Measurements from ENCODE around the gene SLC7A4.
"Not testable (repeated sequence)": the region's sequence is repeated elsewhere in the genome, so short reads cannot be mapped to it uniquely, and the experiment has no call there.

SLC7A4 gene

DNA sequence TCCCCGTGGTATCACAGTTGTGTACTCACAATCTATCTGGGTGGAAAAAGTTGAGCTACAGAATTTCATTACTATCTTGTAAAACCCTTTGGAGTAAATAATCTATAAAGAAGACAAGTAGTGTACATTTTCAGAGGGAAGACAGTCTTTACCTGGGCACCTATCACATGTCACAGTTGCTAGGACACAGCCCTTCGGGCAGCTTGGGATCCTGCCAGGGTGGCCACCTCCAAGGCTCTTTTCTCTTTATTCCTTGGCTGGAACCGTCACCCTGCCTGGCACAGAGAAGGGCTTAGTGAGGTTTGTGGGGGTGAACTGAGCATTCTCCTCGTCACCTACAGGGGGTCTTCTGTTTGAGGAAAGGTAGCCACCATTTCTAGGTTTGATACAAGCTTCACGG is 37.0 kb upstream of the SLC7A4 start:
- no peak for TF ChIP-seq ZNF274 (IDR thresholded peaks at IDR 0.05; ENCODE audit: low read depth, low read length)
- H3K4me3 ChIP-seq (ENCODE audit: low read length): no peak overlapping the region

DNA sequence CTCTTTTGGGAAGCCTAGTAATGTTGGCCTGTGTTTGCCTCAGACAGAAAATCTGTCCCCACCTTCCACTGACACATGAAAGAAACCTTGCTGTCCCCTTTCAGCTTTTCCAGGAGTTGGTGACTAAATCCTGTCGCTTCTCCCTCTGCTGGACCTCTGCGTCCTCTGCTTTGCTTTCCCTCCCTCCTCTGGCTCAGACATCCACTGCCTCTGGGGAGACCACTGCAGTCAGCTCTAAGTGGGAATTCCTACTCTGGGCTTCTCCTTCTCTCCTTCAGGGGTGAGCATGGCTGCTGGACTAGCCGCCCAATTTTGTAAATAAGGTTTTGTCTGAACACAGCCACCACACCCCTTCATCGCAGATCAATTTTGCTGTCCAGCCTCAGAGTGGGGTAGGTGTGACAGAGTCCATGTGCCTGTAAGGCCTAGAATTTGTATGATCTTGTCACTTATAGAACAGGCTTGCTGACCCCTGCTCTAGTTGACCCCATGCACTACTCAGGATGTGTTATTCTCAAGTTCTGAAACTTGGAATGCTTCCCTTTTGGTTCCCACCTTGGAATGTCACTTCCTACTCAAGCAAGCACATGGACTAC is 36.4 kb upstream of the SLC7A4 start:
- TF ChIP-seq ZNF274 (IDR thresholded peaks at IDR 0.05; ENCODE audit: low read depth, low read length): no peak
- no peak overlapping the region for H3K4me3 ChIP-seq (ENCODE audit: low read length)

DNA sequence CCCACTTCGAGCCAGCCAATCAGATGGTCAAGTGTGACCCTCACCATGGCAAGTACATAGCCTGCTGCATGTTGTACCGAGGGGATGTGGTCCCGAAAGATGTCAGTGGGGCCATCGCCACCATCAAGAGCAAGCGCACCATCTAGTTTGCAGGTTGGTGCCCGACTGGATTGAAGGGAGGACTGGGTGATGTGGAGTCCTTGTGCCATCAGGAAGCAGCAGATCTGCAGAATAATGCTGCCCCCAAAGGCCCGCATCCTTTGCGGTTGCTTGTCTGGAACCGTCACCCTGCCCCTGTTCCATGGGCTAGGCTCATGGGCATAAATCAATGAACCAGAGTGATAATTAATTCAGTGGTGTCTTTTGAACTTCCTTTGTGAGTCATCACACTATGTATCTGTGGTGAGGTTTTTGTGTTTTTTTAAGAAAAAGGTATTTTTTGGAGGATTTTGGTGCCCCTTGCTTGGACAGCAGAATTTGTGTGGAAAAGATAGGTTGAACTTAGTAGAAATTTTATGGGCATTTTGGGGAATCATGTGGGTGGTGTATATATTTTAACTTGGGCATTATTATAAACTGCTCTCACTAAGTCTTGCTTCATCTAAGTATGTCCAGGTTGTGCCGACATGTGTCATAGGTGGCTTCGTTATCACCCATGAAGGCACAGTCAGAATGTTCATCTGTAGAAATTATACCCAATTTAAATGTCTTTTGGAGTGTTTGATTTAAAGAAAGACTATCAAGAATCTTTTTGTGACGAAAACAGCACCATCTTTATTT is 35.7 kb upstream of the SLC7A4 start:
- H3K4me3 ChIP-seq (ENCODE audit: low read length): no peak overlapping the region
- TF ChIP-seq ZNF274 (IDR thresholded peaks at IDR 0.05; ENCODE audit: low read depth, low read length): no peak

DNA sequence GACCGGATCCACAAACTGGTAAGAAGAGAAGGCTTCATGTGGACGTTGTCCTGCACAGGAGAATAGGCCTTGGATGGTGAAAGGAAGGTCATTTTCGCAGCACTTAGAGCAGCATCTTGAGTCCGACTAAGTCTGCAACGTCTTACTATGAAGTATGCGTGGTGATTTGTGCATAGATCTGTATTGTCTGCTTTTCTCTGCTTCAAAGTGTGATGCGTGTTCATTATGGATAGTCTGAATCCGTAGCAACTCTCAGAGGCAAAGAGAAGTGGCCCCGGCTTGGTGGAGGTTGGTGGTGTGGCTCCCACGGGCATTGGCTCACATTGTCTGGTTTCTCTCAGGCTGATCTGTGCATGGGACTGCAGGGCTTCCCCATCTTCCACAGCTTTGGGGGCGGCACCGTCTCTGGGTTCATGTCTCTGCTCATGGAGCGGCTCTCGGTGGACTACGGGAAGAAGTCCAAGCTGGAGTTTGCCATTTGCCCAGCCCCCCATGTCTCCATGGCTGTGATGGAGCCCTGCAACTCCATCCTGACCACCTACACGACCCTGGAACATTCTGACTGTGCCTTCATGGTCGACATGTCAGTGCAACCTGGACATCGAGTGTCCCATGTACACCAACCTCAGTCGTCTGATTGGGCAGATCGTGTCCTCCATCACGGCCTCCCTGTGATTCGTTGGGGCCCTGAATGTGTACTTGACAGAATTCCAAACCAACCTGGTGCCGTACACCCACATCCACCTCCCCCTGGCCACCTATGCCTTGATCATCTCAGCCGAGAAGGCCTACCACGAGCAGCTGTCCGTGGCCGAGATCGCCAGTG is 34.9 kb upstream of the SLC7A4 start:
- no peak overlapping the region for H3K4me3 ChIP-seq (ENCODE audit: low read length)
- TF ChIP-seq ZNF274 (IDR thresholded peaks at IDR 0.05; ENCODE audit: low read depth, low read length): no peak

DNA sequence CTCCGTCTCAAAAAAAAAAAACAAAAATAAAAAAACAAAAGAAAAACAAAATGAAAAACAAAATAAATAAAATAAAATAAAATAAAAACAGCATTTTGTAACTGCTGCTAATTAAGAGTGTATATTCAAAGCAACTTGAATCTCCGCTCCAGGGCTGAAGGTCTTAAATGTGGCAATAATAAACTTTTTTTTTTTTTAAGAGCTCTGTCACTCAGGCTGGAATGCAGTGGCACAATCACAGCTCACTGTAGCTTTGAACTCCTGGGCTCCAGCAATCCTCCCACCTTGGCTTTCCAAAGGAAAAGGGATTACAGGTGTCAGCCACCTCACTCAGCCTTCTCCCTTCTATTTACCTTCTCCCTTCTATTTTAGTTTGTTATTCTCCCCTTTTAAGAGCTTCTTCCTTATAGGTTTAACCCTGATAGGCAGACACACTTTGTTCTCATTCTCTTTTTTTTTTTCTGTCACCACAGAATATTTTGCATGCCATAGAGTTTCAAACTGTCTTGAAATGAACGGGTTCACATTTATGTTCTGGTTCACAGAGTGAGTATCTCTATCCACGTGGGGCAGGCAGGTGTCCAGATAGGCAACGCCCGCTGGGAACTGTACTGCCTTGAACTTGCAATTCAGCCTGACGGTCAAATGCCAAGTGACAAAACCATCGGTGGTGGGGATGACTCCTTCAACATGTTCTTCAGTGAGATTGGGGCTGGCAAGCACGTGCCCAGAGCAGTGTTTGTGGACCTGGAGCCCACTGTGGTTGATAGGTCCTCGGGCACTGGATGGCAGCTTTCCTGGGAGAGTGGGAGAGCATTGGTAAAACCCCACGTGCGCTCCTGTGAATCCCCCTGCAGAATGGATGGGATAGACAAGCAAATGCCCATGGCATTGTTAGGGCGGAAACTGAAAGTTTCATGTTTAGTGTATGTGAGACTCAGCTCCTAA is 32.8 kb upstream of the SLC7A4 start:
- H3K4me3 ChIP-seq (ENCODE audit: low read length): no peak overlapping the region
- TF ChIP-seq ZNF274 (IDR thresholded peaks at IDR 0.05; ENCODE audit: low read depth, low read length): no peak

DNA sequence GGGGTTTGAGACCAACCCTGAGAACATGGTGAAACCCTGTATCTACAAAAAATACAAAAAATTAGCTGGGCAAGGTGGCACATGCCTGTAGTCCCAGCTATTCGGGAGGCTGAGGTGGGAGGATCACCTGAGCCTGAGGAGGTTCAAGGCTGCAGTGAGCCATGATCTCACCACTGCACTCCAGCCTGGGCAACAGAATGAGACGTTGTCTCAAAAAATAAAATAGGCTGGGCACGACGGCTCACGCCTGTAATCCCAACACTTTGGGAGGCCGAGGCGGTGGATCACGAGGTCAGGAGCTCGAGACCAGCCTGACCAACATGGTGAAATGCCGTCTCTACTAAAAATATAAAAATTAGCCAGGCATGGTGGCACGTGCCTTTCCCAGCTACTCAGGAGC is 32.1 kb upstream of the SLC7A4 start:
- H3K4me3 ChIP-seq (ENCODE audit: low read length): not testable (repeated sequence)

DNA sequence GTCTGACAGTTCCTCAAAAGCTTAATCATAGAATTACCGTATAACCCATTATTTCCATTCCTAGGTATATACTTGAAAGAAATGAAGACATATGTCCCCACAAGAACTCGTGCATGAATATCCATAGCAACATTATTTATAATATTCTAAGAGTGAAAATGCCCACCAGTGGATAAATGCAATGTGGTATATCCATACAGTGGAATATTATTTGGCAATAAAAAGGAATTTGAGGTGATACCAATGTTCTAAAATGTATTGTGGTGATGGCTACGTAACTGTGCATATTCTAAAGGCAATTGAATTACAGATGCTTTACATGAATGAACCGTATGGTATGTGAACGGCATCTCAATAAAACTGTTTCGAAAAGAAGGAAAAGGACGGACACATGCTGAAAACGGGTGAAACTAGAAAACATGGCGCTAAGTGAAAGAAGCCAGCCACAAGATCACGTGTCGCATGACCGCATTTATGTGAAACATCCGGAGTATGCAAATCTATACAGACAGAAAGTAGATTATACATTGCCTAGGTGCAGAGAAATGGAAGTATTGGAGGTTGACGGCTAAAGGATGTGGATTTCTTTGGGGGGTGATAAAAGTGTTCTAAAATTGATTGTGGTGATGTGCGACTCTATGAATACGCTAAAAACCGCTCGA is 29.4 kb upstream of the SLC7A4 start:
- H3K4me3 ChIP-seq (ENCODE audit: low read length): not testable (repeated sequence)

DNA sequence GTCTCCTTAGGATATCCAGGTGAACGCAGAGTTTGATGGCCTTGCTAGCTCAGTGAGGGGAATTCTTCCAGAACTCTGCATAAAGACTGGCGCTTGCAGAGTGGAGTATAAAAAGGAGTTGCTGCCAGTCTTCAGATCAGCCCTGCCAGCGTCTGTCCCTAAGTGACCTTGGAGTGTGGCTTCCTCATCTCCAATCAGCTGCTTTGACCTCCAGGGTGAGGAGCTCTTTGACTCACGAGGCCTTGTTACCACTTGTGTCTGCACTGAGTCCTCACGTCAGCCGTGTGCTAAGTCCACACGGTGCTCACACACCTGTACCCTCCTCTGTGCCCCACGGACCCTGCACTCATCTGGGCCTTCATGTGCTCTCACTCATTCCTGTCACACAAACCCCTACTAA is 28.0 kb upstream of the SLC7A4 start:
- H3K4me3 ChIP-seq (ENCODE audit: low read length): not testable (repeated sequence)

DNA sequence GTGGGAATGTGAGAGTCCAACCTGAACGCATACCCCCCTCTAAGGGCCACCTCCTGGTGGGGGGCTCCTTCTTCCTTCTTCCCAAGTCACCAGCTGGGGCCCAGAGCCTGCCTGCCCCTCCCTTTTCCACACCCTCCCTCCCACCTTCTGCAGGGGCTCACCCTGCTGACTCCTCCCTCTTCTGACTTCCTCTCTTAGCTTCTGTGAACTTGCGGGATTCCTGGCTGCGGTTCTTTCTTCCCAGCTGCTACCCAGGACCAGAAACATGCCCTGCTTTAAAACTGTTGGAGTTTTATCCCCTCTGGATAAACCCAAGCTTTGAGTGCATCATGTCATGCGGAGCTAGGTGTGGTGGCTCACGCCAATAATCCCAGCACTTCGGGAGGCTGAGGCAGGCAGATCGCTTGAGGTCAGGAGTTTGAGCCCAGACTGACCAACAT is 23.5 kb upstream of the SLC7A4 start:
- no peak for TF ChIP-seq ZNF274 (IDR thresholded peaks at IDR 0.05; ENCODE audit: low read depth, low read length)
- no peak overlapping the region for H3K4me3 ChIP-seq (ENCODE audit: low read length)

DNA sequence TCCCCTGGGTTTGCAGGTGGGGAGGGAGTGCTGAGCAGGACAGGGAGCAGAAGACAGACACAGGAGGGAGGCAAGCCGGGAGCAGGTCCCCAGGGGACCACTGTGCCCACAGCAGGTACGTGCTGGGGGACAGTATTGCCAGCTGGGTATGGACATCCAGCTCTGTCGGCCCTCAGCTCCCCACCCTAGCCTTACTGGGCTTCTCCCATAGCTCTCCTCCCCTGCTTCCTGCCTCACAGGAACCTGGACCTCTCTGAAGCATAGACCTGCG is 23.1 kb upstream of the SLC7A4 start:
- no peak overlapping the region for H3K4me3 ChIP-seq (ENCODE audit: low read length)
- TF ChIP-seq ZNF274 (IDR thresholded peaks at IDR 0.05; ENCODE audit: low read depth, low read length): no peak

DNA sequence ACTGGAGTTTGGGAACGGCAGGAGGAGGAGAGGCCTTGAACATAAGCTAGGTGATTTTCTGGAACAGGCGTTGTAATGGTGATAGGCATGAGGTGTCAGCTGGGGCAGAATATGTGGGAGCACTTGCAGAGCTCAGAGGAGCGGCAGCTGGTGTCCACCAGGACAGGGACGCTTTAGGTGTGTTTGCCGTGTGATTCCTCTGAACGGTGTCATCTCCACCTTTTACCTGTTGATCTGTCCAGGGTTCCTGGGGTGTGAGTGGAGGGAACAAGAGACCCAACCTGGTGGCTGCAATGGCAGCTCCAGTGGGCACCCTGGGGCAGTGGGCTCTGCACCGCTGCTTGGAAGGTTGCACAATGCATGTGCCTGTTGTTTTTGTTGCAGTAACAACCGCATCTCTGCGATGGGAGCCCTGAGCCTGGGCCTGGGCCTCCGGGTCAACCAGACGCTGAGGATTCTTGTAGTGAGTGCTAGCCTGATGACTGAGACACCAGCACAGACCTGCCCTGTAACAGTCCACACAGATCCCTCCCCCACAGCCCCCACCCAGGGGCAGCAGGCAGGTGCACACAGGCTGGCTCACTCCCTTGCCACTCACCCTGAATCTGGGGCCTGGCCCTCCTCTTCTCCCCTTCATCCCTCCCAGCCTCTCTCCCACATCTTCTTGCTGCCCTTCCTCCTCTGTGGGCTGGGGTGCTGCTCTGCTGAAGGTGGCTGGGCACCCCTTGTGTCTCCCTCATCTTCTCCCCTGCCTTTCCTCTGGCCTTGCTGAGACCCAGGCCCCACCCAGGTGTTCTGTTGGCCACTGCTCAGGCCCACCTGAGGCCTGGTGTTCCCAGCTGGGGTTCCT is 22.6 kb upstream of the SLC7A4 start:
- H3K4me3 ChIP-seq (ENCODE audit: low read length): no peak overlapping the region
- TF ChIP-seq ZNF274 (IDR thresholded peaks at IDR 0.05; ENCODE audit: low read depth, low read length): no peak

DNA sequence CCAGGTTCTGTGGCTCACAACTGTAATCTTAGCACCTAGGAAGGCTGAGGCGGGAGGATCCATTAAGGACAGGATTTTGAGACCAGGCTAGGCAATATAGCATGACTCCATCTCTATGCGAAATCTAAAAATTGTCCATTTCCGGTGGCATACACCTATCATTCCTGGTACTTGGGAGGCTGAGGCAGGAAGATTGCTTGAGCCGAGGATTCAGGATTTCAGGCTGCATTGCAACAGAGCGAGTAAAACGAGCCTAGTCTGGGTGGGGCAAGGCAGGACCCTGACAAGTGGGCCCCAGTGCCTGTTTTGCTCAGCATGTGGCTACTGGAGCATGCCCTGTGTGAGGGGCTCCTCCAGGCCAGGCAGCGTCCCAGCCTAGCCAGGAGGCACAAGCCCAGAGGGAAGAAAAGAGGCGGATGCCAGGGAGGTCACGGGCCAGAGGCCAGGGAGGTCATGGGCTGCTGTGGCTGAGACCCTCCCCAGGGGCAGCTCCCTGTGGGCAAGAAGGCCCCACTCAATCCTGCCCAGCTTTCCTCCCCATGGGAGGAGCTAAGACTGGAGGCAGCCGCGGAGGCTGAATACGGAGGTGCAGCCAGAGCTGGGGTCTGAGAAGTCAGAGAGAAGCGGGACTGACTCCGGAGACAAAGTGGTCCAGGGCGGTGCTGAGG is 21.8 kb upstream of the SLC7A4 start:
- no peak for TF ChIP-seq ZNF274 (IDR thresholded peaks at IDR 0.05; ENCODE audit: low read depth, low read length)
- no peak overlapping the region for H3K4me3 ChIP-seq (ENCODE audit: low read length)

All from GM08714 (cell line).